NCI-H1417 treated with DMSO at 0.1 percent for 48 hours (cell line): ENCODE data around the gene PHF2.
"Not testable (repeated sequence)": the region's sequence is repeated elsewhere in the genome, so short reads cannot be mapped to it uniquely, and the experiment has no call there.

Source experiments
- DNase-seq: peaks from one replicate; lab custom pipeline; 2025; lab: John Stamatoyannopoulos, UW

Gene PHF2

DNA sequence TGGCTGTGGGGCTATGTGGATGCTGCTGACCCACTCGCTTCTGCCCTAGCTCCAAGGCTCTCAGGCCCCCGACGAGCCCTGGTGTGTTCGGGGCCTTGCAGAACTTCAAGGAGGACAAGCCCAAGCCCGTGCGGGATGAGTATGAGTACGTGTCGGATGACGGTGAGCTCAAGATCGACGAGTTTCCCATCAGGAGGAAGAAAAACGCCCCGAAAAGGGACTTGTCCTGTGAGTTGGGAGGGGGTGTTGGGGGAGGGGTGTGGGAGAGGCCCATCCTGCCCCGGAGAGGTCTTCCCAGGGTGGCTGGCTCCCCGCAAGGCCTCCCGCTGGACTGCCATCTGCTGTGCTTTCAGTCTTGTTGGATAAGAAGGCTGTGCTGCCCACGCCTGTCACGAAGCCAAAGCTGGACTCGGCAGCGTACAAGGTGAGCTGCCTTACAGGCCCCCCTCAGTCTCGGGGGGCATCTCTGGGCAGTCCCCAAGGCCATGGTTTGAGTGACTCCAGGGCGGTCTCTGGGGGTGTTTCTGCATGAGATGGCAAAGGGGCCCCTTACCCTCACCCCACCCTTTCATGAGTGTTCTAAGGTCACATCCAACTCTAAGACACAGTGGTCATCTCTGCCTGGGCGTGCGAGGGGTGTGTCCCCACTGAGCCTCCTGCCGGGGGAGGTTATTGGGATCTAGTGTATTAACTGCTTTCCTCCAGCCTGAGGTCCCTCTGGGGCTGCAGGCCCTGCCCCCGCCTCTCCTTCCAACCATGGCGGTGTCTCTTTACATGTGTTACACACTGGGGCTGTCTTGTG, 89.5 kb downstream of the PHF2 start:
- DNase-seq: no peak

DNA sequence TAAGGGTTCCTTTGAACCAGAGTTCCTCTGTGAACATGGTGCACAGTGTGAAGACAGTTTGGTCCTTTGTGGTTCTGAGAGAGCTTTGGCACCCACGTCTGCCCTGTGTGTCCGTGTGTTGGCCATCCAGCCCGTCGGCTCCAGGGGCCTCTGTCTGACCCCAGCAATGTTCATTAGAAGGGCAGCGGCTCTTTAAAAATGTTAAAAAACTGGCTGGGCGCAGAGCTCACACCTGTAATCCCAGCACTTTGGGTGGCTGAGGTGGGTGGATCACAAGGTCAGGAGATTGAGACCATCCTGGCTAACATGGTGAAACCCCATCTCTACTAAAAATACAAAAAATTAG, 90.0 kb downstream of the PHF2 start:
- not testable (repeated sequence) for DNase-seq

DNA sequence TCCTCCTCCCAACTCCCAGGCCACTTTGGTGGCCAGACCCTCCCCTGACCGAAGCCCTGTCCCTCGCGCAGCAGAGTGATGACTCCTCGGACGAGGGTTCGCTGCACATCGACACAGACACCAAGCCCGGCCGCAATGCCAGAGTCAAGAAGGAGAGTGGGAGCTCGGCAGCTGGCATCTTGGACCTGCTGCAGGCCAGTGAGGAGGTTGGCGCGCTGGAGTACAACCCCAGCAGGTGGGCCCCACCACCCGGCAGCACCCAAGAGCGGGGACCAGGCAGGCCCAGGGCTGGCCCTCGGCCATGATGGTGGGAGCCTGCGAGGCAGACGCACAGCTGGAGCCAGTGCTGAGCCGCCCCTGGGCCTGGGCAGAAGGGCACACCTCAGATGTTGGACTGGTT, 90.6 kb downstream of the PHF2 start:
- no peak for DNase-seq

DNA sequence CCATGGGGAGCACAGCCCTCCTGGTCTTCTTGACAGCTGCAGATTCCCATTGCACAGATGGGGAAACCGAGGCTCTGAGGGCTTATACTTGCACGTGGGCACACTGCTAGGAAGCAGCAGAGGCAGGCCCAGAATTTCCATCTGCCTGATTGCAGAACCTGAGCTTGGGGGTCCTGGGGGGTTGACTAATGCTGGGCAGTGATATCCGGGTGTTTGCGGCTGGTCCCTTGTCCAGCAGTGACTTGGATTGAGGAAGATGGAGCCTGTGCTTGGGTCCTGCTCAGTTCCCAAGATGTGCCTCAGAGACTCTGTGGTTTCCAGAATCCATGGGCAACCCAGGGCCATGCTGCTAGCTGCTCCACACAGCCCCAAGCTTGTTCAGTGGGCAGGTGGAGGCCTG, 91.2 kb downstream of the PHF2 start:
- no peak for DNase-seq

DNA sequence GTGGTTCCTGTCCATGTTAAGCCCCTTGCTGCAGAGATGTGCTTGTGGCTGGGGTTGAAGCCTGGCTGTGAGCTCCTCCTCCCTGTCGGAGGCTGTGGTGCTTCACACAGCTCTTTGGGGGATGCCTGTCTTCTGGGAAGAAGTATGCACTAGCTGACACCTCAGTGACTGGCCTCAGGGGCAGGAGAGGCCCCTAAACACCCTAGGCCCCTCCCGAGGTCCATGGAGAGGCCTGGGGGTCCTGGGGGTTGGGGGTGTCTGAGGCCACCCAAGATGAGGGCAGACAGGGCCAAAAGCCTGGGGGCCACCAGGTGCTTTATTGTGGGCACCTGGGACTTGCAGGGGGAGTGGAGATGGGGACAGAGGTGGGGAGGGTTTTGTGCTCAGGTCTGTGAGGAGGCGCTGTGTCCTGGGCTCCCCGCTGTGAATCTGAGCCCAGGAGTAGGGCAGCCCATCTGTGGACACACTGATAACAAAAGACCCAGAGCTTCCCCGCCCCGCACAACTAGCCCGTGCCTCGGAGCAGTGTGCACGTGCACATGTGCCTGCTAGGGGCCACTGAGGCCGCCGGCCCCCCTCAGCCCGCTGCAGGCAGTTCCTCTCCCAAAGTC, 92.0 kb downstream of the PHF2 start:
- DNase-seq: no peak

DNA sequence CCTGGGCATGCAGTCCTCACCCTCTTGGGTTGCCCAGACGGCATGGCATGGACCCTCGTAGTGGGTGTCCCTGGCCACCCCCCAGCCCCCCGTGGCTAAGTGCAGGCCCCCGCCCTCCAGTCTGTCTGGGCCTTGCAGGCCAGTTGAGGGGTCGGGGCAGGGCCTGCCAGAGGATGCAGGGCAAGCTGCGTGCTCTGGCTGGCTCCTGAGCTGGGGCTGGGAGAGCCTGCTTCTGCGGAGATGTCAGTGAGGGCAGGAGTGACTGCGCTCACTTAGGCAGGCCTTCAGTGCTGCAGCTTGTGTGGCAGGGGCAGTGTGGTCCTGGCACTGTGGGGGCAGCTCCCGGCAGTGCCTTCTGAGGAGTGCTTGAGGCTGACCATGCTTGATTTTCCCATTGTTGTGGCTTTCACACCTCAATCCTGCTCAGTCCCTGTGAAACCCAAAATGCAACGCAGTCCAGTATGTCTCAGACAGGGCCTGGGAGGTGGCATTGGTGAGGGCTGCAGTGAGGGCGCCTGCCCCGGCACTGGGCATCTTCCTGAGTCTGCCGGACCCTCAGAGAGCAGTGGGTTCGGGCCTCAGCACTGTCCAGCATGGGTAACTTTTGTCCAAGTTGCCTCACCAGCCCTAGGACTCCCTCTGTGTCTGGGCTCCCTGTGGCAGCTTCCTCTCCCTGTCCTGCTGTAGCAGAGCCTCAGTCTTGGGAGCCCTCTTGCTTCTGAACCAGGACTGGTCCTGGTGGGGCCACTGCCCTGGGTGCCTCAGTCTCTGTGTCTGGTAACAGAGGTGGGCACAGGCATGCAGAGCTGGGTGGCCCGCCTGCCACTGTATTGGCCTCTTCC, 93.0 kb downstream of the PHF2 start:
- DNase-seq: no peak

DNA sequence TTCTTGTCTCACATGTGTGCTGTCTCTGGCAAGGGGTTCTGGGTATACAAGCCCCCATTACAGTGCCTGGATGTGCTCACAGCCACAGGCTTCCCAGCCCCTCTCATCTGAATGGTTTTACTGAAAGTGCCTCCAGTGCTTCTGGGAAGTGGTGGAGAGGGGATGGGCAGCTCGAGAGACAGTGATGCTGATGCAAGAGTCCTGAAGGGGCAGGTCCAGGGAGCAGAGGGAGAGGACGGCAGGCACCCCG, 93.5 kb downstream of the PHF2 start:
- no peak for DNase-seq

DNA sequence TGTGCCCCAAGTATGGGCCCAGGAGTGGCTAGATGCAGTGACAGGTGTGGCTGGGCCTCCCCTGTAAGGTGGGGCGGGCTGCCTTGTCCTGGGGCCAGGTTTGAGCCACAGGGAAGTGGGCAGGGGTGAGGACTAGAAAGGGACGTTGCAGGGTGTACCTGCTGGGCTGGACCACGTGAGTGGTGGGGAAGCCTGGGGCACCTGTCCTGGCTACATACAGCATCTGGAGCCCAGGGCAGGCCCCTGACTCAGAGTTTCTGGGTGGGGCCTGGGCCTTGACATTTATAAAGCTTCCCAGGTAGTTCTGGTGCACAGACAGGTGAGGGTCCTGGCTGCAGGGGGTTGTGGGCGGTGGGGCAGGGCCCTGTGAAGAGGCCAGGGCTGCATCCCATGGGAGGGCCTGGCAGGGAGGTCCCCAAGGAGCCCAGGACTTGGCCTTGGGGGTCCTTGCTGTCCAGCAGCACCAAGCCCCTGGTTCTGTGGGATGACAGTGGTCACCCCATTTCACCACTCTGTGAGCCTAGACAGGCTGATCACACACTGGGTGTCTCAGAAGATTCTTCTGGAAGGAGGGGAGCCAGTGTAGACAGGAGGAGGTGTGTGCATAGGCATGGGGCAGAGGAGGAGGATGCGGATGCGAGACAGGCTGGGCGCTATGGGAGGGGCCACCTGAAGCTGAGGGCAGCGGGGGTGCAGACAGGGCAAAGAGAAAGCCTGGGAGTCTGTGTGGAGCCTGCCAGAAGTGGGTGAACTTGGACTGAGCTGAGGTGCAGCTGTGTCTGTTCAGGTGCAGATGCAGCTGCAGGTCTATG, 94.0 kb downstream of the PHF2 start:
- DNase-seq: no peak

DNA sequence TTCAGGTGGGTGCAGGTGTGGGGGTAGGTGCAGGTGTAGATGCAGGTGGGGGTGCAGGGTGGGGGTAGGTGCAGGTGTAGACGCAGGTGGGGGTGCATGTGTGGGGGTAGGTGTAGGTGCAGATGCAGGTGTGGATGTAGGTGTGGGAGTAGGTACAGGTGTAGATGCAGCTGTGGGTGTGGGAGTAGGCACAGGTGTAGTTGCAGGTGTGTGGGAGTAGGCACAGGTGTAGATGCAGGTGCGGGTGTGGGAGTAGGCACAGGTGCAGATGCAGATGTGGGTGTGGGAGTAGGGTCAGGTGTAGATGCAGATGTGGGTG, 94.6 kb downstream of the PHF2 start:
- no peak for DNase-seq

DNA sequence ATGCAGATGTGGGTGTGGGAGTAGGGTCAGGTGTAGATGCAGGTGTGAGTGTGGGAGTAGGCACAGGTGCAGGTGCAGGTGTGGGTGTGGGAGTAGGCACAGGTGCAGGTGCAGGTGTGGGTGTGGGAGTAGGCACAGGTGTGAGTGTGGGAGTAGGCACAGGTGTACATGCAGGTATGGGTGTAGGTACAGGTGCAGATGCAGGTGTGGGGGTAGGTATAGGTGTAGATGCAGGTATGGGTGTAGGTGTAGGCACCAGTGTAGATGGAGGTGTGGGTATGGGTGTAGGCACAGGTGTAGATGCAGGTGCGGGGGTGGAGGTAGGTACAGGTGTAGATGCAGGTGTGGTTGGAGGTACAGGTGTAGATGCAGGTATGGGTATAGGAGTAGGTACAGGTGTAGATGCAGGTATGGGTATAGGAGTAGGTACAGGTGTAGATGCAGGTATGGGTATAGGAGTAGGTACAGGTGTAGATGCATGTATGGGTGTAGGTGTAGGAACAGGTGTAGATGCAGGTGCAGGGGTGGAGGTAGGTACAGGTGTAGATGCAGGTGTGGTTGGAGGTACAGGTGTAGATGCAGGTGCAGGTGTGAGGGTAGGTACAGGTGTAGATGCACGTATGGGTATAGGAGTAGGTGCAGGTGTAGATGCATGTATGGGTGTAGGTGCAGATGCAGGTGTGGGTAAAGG, 96.1 kb downstream of the PHF2 start:
- DNase-seq: not testable (repeated sequence)

DNA sequence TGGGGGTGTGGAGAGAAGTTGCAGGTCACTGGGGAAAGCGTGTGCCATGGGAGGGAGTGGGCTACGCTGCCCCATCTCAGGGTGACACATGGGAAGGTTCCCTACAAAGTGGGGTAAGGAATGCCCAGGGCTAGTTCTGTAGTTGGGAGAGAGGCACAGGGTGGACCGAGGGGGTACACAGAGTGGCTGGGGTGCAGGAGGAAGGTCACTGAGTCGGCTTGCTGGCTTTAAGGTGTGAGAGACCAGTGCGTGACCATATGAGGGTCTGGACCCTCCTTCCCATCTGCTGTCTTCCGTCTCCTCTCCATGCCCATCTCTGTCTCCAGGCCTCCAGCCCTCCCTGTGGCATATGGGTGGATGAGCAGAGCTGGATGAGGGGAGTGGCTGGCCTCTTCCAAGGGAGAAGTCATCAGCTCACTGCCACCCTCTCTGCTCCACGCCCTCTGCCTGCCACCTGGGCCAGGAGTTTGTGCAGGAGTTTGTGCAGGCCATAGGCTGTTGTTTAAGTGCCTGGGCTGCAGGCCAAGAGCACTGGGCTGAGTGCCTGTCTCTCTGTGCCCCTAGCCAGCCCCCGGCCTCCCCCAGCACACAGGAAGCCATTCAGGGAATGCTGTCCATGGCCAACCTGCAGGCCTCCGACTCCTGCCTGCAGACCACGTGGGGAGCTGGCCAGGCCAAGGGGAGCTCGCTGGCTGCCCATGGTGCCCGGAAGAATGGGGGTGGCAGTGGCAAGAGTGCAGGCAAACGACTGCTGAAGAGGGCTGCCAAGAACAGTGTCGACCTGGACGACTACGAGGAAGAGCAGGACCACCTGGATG, 96.8 kb downstream of the PHF2 start:
- no peak for DNase-seq

DNA sequence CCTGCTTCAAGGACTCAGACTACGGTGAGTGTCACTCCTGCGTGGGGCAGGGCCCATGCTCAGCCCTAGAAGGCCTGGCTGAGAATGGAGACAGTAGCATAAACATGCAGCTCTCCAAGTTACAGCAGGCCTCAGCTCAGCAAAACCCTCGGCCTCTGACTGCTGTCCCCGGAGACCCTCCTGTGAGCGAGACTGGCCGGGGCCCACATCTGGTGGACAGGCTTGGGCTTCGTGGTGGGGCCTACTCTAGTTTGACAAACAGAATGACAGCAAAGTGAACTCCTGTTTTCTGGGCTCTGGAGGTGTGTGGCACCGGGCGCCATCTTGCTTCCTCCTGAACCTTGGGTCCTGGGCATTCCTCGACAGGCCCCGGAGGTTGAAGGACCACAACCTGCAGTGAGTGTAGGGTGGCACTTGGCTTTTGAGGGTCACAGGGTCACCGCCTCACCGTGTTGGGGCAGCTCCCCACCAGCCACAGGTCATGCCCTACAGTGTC, 97.5 kb downstream of the PHF2 start:
- no peak for DNase-seq

DNA sequence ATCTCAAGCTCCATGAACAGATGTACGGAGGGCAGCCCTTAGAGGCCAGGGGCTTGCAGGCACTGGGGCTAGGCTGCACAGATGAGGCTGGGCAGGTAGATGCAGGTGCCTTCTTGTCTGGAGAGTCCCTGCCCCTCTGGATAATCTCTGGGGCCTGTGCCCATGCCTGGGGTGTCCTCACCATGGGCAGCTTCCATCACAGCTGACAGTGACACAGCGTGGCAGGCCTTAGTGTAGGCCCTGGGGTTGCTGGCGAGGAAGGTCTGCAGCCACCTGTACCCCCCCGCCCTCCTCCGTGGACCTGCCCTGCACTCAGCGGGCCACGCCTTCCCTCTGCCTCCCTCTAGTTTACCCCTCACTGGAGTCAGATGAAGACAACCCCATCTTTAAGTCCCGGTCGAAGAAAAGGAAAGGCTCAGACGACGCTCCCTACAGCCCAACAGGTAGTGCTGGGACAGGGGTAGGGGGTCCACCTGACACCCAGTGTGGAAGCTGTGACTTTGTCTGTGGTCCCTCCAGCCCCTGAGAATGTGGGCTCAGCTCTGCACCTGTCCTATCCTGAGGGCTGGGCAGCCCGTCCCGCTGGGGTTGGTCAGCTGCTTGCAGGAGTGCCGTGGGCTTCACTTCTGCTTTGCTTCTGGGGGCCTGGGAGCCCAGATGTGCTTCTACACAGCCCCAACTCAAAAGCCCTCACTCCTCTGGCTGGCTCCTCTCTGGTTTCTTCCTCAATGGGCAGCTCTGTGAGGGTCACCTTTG, 98.4 kb downstream of the PHF2 start:
- DNase-seq: no peak

DNA sequence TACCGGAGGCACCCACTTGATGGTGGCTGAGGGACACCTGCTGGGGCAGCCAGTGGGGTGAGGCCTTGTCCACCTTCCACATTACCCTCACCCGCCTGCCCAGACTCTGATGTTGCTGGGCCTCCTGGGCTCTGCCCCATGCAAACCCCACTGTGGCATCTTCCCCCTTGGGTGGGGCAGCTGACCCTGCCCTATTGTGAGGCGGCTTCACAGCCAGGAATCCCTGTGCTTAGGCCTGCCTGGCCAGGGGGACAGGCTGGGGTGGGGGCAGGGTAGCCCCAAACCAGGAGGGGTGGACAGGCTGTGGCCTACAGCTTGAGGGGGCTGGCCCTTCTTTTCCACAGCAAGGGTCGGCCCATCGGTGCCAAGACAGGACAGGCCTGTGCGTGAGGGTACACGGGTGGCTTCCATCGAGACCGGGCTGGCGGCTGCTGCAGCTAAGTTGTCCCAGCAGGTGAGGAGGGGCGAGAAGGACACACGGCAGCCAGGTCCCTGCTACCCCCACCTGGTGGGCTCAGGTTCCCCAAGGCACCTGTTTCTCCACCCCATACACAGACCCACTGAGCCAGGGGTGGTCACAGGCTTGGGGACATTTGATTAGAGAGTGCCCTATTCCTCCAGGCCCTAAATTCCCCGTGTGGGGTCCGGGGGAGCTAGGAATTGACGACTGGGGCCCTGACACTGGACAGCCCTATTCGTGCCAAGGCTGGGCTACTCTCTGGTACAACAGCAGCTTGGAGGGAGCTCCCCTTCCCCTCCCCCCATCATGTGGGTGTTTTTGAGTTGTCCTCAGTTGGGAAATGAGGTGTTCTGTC, 99.2 kb downstream of the PHF2 start:
- DNase-seq: no peak

DNA sequence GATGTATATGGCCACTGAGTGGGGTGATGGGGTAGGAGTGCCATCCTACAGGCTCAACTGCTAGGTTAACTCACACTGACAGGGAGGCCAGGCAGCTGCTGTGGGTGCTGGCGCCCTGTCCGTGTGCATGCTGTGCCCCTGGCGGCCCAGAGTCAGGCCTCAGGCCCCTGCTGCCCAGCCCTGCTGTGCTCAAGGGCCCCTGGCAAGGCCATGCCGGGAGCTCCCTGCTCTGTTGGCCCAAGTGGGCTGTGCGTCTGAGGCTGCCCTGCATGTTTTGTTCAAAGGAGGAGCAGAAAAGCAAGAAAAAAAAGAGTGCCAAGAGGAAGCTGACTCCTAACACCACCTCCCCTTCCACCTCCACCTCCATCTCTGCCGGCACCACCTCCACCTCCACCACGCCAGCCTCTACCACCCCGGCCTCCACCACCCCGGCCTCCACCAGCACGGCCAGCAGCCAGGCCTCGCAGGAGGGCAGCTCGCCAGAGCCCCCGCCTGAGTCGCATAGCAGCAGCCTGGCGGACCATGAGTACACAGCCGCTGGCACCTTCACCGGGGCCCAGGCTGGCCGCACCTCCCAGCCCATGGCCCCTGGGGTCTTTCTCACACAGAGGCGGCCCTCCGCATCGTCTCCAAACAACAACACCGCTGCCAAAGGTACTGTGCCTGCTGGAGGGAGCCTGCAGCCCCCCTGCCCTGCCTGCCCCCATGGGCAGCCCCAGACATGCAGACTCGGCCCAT, 100.1 kb downstream of the PHF2 start:
- DNase-seq: no peak

DNA sequence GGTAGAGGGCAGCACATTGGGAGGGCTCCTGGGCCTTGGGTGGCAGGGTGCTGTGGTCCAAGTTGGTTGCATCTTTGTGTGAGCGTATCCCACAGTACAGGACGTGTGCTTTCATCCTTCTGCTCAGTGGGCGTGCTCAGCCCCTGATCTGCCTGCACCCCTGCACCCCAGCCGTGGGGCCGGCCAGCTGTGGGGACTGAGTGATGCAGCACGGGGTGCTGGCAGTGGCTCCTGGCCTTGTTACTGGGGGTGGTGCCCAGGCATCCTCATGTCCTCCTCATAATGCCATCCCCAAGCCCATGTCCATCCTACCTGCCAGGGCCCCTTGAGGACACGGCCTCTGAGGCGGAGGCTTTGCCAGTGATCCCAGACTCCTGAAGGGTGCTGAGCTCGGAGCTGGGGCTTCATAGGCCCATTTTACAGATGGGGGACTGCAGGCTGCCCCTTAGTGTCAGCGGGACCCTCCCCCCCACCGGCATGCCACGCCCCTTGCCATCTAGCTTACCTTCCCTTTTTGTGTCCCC, 100.7 kb downstream of the PHF2 start:
- no peak for DNase-seq

DNA sequence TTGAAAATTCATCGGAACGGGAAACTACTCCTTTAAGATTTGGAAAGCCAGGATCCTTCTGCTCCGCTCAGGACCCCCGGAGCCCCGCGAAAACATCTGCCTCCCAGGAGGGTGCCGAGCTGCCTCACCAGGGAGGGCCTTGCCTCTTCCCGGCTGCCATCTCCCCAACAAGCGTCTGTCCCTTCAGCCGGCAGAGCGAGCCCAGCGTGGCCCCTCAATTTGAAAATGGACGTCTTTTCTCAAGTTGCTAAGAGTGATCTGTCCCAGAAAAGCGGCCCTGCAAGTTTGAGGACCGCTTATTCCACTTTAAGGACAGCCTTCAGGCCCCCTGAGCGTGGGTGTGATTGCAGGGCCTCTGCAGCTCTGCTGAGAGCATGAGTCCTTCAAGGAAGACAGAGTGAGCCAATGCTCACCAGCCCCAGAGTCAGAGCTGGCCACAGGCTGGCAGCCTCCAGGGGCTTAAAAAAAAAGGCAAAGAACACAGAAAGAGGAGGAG, 101.3 kb downstream of the PHF2 start:
- DNase-seq: no peak
